Prostate gland (tissue), 1 donor: ENCODE results near the gene PSTPIP1.

Experiments
- POLR2A ChIP-seq: fragments of 450-650 bp; IDR thresholded peaks from one replicate; pipeline ENCODE4 v1.6.1; 2016; ENCODE audit warnings: antibody characterized with exemption, mild to moderate bottlenecking
- POLR2AphosphoS5 ChIP-seq: sonication (generic); formaldehyde crosslinking; IDR thresholded peaks from one replicate; pipeline ENCODE4 v1.6.1; 2017; ENCODE audit warnings: antibody characterized with exemption

GRCh38 chr15:77064063-77064462 is 69.1 kb downstream of the PSTPIP1 start:
- no peak for TF ChIP-seq POLR2A
- TF ChIP-seq POLR2AphosphoS5: no peak
